GM10266 (cell line): ENCODE measurements around the gene DALRD3.

Experiments used
- DNase-seq: peaks from one replicate; pipeline ENCODE4 v3.0.0; 2012; ENCODE audit errors: extremely low spot score
- TF ChIP-seq, protein P1 (sequence below): IDR thresholded peaks from 2 replicates; pipeline ENCODE4 v1.5.1; 2012; ENCODE audit warnings: mild to moderate bottlenecking, low read depth; ENCODE audit not compliant: control insufficient read depth, insufficient read depth; ENCODE audit errors: missing control alignments

DALRD3 gene

DNA sequence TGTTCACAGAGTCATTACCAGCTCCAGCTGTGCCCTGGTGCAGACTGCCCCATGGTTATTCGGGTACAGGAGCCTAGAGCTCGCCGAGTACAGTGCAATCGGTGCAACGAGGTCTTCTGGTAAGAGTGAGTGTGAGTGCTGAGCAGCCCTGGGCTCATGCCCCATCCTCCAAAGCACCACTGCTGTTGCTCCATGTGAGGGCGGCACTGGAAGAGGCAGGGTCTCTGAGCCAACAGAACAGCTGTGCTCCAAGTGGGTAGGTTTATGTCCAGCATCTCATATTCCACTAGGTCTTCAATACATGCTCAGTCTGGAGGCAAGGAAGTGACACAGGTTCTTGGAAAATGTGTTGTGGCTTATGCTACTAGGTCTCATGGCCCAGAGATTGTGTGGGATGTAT lies 47.8 kb downstream of the DALRD3 start:
- no peak for DNase-seq
- TF ChIP-seq, protein P1, sequence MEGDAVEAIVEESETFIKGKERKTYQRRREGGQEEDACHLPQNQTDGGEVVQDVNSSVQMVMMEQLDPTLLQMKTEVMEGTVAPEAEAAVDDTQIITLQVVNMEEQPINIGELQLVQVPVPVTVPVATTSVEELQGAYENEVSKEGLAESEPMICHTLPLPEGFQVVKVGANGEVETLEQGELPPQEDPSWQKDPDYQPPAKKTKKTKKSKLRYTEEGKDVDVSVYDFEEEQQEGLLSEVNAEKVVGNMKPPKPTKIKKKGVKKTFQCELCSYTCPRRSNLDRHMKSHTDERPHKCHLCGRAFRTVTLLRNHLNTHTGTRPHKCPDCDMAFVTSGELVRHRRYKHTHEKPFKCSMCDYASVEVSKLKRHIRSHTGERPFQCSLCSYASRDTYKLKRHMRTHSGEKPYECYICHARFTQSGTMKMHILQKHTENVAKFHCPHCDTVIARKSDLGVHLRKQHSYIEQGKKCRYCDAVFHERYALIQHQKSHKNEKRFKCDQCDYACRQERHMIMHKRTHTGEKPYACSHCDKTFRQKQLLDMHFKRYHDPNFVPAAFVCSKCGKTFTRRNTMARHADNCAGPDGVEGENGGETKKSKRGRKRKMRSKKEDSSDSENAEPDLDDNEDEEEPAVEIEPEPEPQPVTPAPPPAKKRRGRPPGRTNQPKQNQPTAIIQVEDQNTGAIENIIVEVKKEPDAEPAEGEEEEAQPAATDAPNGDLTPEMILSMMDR = no peak

DNA sequence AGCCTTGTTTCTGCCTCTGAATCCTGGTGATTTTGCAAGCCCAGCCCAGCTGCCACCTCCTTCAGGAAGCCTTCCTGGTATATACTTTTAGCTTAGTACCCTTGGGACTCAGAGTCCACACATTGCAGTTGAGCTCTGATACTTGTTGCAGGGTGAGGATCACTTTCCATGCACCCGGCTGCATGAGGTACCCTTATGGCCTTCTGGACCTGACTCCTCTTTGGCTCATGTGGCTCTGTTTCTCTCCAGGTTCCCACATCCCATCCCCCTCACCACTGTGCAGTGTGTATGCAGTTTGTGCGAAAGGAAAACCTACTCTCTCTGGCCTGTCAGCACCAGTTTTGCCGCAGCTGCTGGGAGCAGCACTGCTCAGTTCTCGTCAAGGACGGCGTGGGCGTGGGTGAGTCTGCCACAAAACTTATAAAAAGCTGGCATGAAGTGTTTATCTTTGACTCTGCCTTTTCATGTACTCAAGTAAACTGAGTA lies 51.5 kb downstream of the DALRD3 start:
- no peak for DNase-seq
- TF ChIP-seq, protein P1 = no peak

DNA sequence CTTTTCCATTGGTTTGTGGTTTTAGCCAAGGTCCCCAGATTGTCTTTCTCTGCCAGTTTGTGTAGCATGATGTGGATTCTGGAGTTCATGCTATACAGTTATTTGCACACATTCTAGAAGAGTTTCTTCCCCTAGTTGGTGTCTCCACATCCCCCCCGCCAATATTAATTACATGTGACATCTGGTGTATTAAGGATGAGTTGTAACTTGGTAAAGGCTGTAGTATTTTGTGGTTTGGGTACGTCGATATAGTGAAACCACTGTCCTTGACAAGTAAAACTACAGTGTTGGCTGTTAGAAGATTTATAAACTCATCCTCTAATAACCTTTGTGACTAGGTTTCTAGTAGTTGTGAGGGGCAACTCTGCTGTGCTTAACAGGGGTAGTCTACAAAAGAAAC lies 52.0 kb downstream of the DALRD3 start:
- TF ChIP-seq, protein P1 = no peak
- no peak for DNase-seq
